HepG2 (cell line): ENCODE measurements around the gene ENSA. TPM values are rescaled to one million over a fixed set of nuclear protein-coding genes. Genes with fewer than 3 reads are reported as not detected.

Source experiments
- FOXC1 ChIP-seq: sonication (generic); formaldehyde crosslinking; IDR thresholded peaks from 2 replicates; pipeline ENCODE4 v1.8.0; 2022; ENCODE audit warnings: mild to moderate bottlenecking, missing genetic modification reagents, borderline replicate concordance
- KDM4B ChIP-seq: sonication (generic); formaldehyde crosslinking; IDR thresholded peaks from 2 replicates; pipeline ENCODE4 v1.4.0; 2020; ENCODE audit warnings: missing genetic modification reagents
- KLF6 ChIP-seq: IDR thresholded peaks from 2 replicates; pipeline ENCODE4 v1.8.0; 2016; ENCODE audit warnings: missing biosample characterization, missing genetic modification reagents
- PAX8 ChIP-seq: sonication (generic); formaldehyde crosslinking; IDR thresholded peaks from 2 replicates; pipeline ENCODE4 v1.8.0; 2022; ENCODE audit warnings: mild to moderate bottlenecking, missing genetic modification reagents, borderline replicate concordance
- TAF1 ChIP-seq: sonication (generic); formaldehyde crosslinking; IDR thresholded peaks from 2 replicates; pipeline ENCODE4 v1.4.0; 2020; ENCODE audit warnings: missing genetic modification reagents
- ZBTB38 ChIP-seq: sonication (generic); formaldehyde crosslinking; IDR thresholded peaks from 2 replicates; pipeline ENCODE4 v1.5.1; 2020; ENCODE audit warnings: mild to moderate bottlenecking, missing genetic modification reagents
- ZBTB7A ChIP-seq: sonication (generic); formaldehyde crosslinking; IDR thresholded peaks from 2 replicates; pipeline ENCODE4 v1.8.0; 2022; ENCODE audit warnings: mild to moderate bottlenecking, missing genetic modification reagents
- ZNF124 ChIP-seq: sonication (generic); formaldehyde crosslinking; IDR thresholded peaks from 2 replicates; pipeline ENCODE4 v1.4.0; 2020; ENCODE audit warnings: missing genetic modification reagents
- ZNF724P ChIP-seq: sonication (generic); formaldehyde crosslinking; IDR thresholded peaks from 2 replicates; pipeline ENCODE4 v1.8.0; 2022; ENCODE audit warnings: missing genetic modification reagents, borderline replicate concordance
- ZNF761 ChIP-seq: sonication (generic); formaldehyde crosslinking; conservative IDR thresholded peaks from 2 replicates; pipeline ENCODE4 v1.4.0; 2020; ENCODE audit warnings: mild to moderate bottlenecking, missing genetic modification reagents
- ZNF850 ChIP-seq: sonication (generic); formaldehyde crosslinking; conservative IDR thresholded peaks from 2 replicates; pipeline ENCODE4 v1.9.0; 2021; ENCODE audit warnings: mild to moderate bottlenecking, missing genetic modification reagents
- polyA plus RNA-seq, 8 experiments: library from polyadenylated mRNA; depleted of rRNA in 3 of 8; stranded (reverse) in 7 of 8; unstranded in 1 of 8; fragments of >200 nt; fragmentation: Illumina TruSeq in 4 of 8; extraction: Trizol in 4 of 8; gene quantifications; 2 replicates each; pipeline versions ENCODE4 v1.2.1 to v1.2.3, GENCODE V29; 2011 to 2016; ENCODE audit warnings: low read depth in 4 of 8, missing spikeins in 1 of 8, mixed read lengths in 1 of 8; ENCODE audit not compliant: insufficient read depth in 1 of 8
- total RNA-seq, 5 experiments: library from RNA; depleted of rRNA; stranded (reverse); fragments of >200 nt; fragmentation: Illumina TruSeq; extraction: Trizol; gene quantifications; 2 replicates each; pipeline ENCODE4 v1.2.3, GENCODE V29; 2016; ENCODE audit warnings: low read depth in 1 of 5
- TF ChIP-seq, protein P1 (sequence below): sonication (generic); formaldehyde crosslinking; IDR thresholded peaks from 2 replicates; pipeline ENCODE4 v1.5.1; 2020; ENCODE audit warnings: mild to moderate bottlenecking, missing genetic modification reagents
- TF ChIP-seq, protein P2 (sequence below): IDR thresholded peaks from 2 replicates; pipeline ENCODE4 v1.6.1; 2018; ENCODE audit warnings: missing genetic modification reagents

ENSA gene
- total and polyA plus RNA-seq, 2 of the 13 experiments (the other 11 are each of a cell fraction or from before 2014, with no cell fraction given) = 54.5 to 111 TPM

DNA sequence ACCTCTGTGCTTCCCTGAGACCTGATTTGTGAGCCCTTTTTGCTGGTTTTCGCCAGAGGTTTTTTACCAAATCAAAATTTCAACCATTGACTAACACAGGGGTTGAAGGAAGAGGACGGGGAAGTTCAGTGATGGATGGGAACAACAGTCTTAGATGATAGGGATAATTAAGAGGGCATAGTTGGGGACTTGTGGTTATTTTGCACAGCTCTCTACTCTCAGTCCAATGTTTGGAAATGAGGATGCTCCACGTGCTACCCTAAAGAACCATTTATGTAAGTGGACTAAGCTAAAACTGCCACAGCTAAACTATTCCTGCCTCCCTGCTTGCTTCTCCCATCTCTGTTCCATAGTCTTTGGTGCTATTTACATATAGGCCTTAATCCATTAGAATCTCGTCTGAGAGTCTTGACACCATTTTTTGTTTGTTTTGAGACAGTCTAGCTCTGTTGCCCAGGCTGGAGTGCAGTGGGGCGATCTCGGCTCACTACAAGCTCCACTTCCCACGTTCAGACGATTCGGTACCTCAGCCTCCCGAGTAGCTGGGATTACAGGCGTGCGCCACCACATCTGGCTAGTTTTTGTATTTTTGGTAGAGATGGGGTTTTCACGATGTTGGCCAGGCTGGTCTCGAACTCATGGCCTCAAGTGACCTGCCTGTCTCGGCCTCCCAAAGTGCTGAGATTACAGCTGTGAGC lies 49.3 kb downstream of the ENSA start (continued):
- TF ChIP-seq, protein P1, sequence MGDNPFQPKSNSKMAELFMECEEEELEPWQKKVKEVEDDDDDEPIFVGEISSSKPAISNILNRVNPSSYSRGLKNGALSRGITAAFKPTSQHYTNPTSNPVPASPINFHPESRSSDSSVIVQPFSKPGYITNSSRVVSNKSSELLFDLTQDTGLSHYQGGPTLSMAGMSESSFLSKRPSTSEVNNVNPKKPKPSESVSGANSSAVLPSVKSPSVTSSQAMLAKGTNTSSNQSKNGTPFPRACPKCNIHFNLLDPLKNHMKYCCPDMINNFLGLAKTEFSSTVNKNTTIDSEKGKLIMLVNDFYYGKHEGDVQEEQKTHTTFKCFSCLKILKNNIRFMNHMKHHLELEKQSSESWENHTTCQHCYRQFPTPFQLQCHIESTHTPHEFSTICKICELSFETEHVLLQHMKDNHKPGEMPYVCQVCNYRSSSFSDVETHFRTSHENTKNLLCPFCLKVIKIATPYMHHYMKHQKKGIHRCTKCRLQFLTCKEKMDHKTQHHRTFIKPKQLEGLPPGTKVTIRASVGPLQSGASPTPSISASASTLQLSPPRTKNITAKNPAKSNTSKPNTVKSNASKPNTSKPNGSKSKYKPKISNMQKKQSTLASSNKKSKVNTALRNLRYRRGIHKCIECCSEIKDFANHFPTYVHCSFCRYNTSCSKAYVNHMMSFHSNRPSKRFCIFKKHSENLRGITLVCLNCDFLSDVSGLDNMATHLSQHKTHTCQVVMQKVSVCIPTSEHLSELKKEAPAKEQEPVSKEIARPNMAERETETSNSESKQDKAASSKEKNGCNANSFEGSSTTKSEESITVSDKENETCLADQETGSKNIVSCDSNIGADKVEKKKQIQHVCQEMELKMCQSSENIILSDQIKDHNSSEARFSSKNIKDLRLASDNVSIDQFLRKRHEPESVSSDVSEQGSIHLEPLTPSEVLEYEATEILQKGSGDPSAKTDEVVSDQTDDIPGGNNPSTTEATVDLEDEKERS = 0 out of 2 replicates have a peak, but pooled peaks have one; percentile 22
- TF ChIP-seq, protein P2, sequence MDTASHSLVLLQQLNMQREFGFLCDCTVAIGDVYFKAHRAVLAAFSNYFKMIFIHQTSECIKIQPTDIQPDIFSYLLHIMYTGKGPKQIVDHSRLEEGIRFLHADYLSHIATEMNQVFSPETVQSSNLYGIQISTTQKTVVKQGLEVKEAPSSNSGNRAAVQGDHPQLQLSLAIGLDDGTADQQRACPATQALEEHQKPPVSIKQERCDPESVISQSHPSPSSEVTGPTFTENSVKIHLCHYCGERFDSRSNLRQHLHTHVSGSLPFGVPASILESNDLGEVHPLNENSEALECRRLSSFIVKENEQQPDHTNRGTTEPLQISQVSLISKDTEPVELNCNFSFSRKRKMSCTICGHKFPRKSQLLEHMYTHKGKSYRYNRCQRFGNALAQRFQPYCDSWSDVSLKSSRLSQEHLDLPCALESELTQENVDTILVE = no peak
- TF ChIP-seq TAF1 (CRISPR knock-in tag) (no peak), ZNF724P (0 out of 2 replicates have a peak, but pooled peaks have one; percentile 8), KDM4B (CRISPR knock-in tag) (no peak), ZNF124 (no peak), PAX8 (no peak), ZNF850 (no peak), KLF6 (CRISPR knock-in tag) (no peak), FOXC1 (CRISPR knock-in tag) (0 out of 2 replicates have a peak, but pooled peaks have one; percentile 8), ZBTB7A (CRISPR knock-in tag) (no peak), ZBTB38 (0 out of 2 replicates have a peak, but pooled peaks have one; percentile 13), ZNF761 (0 out of 2 replicates have a peak, but pooled peaks have one; percentile 9)
- TF ChIP-seq, all 625 proteins: peak for 15
